HG03045 (cell line): ENCODE measurements around the gene GNMT.
"Not testable (repeated sequence)": the region's sequence is repeated elsewhere in the genome, so short reads cannot be mapped to it uniquely, and the experiment has no call there.

Experiments
- ATAC-seq: cut with Tn5 transposase; IDR thresholded peaks from one replicate; pipeline ENCODE4 v1.9.1; 2021; ENCODE audit warnings: mild to moderate bottlenecking, moderate library complexity; ENCODE audit not compliant: unreplicated experiment

The GNMT gene

DNA sequence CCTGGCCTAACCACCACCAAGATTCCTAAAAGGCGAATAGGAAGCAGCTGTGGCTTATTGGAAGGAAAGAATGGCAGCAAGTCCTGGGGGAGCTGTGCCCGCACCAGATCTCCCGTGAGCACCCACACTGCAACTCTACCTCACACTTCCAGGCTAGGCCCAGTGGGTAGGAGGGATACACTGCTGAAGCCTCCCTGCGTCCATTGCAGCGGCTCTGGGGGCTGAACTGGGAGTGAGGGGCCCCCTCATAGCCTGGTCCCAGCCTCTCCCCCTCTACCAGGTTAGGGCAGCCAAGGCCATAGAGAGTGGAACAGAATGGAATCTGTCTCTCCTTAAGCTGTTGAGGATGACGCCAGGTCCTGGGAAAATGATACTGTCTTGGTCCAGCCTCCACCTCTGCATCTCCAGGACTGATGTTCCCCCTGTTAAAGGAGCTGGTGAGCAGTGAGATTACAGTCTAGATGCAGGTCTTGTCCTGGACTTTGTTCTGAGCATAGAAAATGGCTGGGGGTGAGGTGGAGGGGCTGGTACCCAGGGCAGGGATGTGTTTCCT is 20.0 kb upstream of the GNMT start:
- no peak for ATAC-seq

DNA sequence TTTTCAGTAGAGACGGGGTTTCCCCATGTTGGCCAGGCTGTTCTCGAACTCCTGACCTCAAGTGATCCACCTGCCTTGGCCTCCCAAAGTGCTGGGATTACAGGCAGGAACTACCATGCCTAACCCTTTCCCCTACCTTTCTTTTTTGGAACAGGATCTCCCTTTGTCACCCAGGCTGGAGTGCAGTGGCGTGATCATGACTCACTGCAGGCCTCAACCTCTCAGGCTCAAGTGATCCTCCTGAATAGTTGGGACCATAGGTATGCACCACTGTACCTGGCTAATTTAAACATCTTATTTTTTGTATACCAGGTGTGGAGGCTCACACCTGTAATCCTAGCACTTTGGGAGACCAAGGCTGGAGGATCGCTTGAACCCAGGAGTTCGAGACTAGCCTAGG is 19.2 kb upstream of the GNMT start:
- ATAC-seq = not testable (repeated sequence)

DNA sequence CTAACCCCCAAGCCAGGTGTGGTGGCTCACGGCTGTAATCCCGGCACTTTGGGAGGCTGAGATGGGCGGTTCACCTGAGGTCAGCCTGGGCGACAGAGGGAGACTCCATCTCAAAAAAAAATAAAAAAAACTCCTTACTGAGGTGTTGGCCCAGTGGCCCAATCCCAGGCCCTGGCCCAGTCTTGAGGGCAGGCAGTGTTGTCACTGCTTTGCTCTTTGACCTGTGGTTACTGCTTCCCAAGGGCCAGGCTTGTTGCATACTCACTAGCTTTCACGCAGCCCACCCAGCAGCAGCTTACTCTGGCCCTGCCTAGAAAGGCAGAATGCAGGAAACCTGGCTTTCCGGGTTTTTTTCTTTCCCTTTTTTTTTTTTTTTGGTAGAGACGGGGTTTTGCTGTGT is 18.1 kb upstream of the GNMT start:
- no peak for ATAC-seq

DNA sequence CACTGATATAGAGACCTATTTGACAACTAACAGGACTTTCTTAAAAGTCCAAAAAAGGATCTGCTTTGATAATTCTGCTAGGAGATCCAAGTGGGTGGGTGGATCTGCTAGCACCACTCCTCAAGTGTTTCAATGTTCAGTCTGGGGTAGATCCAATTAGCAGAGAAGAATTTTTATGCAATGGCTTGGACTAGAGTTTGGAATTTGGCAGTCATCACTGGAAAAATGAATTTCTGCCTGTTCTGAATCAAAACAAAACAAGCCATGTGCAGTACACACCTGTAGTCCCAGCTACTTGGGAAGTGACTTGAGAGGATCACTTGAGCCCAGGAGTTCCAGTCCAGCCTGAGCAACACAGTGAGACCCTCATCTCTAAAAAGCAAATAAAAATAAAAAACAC is 12.6 kb upstream of the GNMT start:
- no peak for ATAC-seq

DNA sequence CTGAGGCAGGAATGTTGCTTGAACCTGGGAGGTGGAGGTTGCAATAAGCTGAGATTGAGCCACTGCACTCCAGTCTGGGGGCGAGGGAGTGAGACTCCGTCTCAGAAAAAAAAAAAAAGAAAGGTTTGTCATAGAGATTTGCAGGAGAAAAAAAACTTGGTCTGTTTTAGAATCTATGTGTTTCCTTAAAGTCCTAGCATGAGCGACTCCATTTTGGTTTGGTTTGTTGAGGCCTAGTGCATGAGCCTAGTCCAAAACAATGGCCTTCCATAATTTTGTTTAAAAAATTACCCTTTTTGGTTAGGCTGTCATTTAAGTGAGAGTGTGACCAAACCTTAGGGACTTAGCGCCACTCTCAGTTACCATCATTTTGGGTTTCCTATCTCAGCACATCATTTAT is 8.2 kb upstream of the GNMT start:
- ATAC-seq = no peak

DNA sequence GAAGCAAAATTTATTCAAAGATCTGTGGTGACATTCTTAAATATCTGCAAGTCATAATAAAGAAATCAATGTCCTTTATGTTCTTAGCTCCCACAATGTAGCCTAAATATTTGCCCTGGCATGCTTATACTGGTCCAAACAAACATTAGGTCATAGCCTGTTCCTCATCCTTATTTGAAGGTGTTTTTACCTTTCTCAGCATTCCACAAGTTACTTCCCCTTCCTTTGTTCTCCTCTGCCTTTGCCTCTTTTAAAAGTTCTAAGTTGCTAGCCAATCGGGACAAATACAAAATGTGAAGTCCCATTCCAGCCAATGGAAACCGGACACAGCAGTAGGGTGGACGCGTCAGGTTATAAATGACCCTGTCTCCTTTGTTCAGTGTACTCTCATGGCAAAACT is 6.1 kb upstream of the GNMT start:
- not testable (repeated sequence) for ATAC-seq

DNA sequence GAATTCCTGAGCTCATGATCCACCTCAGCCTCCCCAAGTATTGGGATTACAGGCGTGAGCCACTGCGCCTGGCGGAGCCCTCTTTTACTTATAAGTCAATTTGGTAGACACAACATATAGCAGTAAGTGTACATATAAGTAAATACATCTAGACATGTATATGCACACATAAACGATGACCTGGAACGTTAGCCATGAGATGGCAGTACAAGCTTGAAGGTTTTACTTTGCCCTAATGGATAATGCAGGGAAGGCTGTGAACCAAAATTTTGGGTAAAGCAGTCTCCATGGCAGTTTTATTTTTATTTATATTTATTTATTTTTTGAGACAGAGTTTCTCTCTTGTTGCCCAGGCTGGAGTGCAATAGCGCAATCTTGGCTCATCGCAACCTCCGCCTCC is 2.4 kb upstream of the GNMT start:
- no peak for ATAC-seq

DNA sequence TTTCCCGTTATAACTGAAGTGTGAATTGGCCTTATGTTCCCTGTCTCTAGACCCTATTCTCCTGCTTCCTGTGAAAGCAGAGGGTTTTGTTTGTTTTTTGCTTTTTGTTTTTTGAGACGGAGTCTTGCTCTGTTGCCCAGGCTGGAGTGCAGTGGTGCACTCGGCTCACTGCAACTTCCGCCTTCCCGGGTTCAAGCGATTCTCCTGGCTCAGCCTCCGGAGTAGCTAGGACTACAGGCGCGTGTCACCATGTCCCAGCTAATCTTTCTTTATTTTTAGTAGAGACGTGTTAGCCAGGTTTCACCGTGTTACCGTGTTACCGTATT is 674 bp upstream of the GNMT start:
- no peak for ATAC-seq

DNA sequence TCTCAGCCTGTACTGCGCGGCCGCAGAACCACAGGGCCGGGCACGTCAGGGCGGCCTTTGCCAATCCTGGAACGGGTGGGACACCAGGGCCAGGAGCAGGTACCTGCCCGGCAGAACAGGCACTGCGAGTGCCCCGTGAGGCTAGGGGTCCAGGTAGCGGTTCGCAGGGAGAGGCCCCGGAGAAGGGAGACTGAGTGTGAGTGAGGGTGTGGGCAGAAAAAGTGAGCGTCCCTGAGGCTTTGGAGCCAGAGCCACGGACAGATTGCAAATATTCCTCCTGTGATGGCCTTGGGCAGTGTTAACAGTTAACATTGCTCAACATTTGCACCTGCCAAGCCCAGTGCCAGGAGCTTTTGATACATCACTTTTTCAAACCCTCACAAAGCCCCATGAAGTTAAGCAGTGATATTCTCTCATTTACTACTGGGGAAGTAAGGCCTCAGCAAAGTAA is 491 bp downstream of the GNMT start:
- ATAC-seq = no peak

DNA sequence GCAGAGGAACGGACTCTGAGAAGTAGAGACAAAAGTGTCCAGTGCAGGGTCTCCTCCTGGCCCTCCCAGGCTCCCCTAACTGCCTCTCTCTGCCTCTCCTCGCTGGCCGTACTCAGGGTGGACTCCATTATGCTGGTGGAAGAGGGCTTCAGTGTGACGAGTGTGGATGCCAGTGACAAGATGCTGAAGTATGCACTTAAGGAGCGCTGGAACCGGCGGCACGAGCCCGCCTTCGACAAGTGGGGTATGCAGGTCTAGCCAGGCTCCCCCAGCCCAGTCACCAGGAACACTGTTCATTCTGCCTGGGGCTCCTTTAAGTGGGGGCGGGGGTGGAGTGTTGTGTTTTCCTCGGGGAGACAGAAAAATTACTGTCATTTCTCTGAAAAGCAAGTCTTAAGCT is 1.5 kb downstream of the GNMT start:
- ATAC-seq = no peak

DNA sequence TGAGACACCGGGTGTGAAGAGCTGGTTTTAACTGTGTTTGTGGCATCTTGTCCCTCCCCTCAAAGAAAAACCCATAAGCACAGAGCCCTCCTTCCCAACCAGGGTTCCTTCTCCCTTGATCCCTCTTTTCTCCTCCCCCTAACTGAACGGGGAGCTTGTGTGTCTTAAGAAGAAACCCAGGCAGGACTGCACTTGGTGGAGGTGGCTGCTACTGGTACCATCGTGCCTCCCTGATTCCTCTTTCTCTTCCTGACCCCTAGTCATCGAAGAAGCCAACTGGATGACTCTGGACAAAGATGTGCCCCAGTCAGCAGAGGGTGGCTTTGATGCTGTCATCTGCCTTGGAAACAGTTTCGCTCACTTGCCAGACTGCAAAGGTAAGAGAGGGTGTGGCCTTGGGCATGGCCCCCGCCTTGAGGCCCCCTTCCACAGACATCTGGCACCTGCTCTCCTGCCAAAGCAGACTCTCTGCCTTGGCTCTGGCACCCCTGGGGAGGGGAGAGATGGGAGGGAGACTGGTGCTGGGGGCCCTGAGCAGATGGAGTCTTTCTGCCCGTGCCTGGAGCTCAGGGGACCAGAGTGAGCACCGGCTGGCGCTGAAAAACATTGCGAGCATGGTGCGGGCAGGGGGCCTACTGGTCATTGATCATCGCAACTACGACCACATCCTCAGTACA is 2.1 kb downstream of the GNMT start:
- no peak for ATAC-seq

DNA sequence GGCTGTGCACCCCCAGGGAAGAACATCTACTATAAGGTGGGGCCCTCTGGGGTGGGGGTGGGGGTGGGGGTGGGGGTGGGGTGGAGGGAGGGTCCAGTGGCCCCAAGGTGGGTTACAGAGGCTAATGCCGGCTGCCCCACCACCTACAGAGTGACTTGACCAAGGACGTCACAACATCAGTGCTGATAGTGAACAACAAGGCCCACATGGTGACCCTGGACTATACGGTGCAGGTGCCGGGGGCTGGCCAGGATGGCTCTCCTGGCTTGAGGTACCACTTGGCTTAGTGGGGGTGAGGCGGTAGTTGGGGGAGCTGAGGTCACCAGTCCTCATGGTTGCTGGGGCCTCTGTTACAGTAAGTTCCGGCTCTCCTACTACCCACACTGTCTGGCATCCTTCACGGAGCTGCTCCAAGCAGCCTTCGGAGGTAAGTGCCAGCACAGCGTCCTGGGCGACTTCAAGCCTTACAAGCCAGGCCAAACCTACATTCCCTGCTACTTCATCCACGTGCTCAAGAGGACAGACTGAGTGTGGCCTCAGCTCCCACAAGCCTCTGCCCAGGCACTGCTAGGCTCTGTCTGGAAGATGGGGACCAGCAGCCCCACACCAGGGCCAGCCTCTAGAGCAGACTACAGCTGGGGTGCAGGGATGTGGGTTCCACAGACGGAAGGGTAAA is 2.8 kb downstream of the GNMT start:
- ATAC-seq = no peak

DNA sequence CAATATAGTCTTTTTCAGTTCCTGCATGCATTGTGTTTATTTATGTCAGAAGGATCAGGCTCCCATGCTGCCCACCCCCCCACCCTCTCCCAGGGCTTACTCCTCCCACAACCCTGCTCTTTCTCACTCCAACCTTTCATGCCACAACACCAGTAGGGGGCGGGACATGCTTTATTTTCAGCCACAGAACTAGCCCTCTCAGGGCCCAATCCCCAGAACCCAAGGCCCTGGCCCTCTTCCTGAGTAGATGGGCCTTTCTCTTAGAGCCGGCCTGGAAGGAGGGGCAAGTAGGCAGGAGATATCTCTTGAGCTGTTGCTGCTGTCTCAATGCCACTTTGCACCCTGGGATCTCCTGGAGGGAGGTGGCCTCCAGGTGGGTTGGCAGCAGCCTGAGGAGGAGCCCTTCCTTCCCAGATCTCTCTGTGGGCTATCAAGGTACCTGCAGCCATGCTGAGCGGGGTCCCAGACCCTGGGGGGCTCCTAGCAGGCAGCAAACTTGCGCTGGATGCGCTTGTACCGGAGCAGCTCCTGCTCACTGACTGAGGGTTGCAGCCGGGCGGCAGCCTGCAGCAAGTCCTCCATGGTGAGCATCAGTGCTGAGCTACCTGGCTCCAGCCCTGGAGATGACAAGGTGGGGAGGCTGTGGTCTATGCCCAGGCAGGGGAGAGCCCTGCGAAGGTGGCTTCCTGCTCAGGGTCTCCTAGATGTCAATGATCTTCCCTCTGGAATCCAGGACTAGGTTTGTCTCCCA is 3.5 kb downstream of the GNMT start:
- ATAC-seq = no peak

DNA sequence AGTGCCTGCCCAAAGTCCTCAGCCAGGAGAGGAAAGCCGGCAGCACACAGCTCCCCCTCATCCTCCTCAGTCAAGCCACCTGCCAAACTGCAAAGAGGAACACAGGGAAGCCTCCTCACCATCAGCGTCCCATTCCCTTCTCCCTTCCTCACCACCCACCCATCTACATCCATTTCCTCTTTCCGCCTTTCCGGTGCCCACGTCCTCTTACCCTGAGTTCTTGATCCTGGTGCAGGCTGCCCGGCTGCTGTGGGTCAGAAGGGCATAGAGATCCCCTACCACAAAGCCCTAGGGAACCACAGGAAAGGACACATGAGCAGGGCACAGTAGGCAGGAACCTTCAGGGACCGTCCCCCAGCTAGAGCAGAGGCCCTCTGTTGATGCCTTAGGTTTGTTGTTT is 6.0 kb downstream of the GNMT start:
- ATAC-seq = no peak

DNA sequence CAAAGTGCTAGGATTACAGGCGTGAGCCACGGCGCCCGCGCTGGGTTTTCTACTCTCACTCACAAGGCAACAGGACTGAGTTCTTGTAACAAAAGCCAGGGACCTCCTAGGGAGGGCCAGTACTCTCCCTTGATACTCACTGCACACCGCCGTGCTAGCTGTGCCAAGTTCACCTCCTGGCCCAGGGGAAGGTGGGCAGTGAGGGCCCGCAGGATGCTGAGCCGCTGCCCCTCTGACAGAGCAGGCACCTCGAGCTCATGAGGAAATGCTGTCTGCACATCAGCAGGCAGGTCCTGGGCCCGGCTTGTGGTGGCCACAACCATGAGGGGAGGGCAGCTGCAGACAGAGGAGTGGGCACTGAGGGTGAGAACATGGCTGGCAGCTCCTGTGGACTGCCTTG is 6.7 kb downstream of the GNMT start:
- ATAC-seq = no peak

DNA sequence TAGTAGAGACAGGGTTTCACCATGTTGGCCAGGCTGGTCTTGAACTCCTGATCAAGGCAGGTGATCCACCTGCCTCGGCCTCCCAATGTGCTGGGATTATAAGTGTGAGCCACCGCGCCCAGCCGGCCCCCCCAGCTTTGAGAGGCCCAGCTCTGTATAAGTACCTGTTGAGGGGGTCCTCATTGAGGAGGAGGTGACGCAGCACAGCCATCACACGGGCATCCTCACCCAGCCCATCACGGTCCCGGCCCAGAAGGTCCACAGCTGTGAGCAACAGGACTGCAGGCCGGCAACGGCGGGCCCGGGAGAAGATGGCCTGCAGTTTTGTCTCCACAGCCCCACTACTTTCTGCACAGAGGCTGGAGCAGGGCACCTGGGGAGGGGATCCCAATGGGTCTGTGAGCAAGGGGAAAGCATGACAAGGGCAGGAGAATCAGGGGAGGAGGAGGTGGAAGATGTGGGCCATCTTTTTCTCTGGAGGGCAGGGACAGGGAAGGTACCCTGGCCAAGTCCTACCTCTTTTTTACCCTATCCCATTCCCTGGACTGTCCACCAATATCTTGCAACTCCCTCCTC is 7.7 kb downstream of the GNMT start:
- ATAC-seq = no peak

DNA sequence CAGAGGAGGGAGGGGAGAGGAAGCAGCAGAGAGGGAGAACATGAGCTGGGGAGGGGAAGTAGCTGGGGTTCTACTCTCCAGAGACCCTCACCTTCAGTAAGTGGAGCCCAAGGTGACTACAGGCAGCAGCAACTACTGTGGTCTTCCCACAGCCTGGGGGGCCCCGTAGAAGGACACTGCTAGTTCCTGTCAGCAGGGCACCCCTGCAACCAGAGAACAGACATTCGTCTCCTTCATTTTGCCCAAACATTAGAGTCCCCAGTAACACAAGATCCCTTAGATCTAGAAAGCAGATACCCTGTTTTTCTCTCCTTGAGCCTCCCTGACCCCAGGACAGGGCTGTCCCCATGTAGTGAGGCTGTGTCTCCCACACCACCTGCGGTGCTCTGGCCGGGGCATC is 8.2 kb downstream of the GNMT start:
- no peak for ATAC-seq

DNA sequence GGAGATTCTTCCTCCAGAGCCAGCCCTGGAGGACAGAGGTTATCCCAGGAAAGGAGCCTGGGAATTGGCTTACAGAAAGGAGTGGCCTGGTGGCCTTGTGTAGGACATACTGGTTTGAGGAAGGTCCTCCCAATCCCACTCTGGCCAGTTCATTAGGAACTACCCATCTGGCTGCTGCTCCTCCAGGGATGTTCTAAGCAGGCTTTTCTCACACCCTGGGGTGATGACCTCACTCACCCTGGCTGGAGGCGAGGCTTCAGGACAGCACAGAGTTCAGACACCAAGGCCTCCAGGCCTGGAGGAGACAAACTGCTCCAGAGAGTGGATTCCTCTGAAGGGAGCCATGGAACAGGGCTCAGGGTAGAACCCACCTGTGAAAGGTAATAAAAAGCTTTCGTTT is 8.9 kb downstream of the GNMT start:
- ATAC-seq = no peak

DNA sequence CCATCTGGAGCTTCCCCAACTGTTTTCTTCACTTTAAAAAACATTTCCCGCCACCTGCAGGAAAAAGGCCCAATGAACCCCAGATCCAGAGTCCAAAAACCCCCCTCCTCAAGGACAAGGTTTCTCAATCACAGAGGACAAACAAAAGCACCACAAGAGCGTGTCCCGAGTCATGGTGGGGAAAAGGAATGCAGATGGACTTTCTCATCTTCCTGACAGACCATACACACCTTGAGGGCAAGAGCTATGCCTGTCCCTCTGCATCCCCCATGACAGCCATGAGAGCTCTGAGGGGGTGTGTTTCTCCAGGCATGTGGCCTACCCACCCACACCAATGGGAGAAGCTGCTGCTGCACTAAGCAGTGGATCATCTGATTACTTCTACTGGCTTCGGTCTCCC is 9.4 kb downstream of the GNMT start:
- no peak for ATAC-seq

DNA sequence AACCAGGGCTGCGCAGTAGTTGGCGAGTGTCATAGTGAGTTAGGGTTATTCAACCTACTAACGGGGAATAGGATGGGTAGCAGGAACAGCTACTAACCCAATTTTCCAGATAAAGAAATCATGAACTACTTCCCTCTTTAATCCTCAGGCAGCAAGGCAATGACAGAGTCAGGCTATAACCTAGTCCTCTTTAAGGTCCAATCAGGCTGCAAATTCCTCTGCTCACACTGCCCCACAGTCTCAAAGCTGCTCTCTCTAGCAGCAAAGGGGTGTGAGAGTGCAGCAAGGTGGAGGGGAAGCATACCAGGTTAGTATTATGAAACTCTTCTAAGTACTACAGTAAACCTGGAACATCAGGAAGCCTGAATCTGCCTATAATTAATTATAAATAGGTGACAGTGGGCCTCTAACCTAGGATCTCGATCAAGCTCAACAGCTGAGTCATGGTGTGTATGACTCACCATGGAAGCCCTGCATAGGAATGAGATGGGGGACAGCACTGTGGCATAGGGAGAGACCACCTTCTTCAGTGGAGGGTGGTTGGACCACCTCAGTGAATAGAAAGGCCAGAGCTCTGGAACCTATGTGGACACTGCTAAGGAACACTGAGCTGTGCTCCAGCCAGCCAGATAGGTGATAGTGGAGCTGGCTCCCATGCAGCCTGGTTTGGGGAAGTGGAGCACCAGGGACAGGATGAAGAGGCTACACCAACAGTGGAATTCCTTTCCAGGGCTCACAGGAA is 10.5 kb downstream of the GNMT start:
- no peak for ATAC-seq

DNA sequence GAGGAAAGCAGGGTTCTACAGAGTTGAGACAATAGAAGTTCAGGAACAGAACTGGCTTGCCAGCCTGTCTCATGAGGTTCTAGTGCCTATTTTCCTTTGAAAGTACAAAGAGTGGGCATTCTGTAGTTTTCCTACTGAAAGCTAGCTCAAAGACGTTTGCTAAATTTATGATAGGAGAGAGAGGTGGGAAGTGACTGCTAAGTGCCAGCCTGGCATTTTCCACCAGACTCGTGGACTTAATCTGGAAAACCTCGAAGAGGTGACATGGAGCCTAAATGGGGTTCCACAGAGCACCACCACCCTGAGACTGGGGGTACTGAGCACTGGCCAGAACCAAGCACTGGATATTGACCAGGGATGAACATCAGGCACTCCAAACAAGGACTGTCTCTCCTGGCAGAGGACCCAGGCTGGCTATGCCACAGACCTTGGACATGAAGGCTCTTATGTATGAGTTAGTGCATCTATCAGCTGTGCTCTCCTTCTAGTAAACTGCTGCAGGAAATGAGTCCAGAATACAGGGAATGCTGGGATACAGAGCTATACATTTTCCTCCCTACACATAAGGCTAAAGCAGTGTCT is 11.3 kb downstream of the GNMT start:
- ATAC-seq = no peak
